ENCODE data around the gene ARFGEF2. TPM values are rescaled to one million over a fixed set of nuclear protein-coding genes. Genes with fewer than 3 reads are reported as not detected.
A peak's percentile ranks its signal among the peaks of the same experiment; 100 is the strongest.

ARFGEF2 gene
- total and polyA plus RNA-seq, 2 donors (not counting 3 experiments of a cell fraction or from before 2014, with no cell fraction given): 12.7 to 32.6 TPM

DNA sequence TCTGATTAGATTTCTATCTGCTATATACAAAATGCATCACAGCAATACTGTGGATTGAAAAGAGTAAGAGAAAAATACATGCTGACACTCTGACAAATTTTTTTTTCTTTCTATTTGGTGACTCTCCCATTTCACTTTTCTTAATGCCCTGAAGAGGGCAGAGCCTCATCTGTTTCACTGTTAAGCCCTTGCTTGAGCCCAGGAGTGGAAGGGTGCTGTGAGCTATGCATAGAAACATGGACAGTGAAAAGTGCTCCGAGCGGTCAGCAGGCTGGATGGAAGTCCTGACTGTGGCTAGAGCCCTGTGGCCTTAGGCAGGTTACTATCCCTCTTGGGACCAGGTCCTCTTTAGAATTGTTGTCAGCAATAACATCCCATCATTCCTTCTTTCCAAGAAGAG lies 107.2 kb downstream of the ARFGEF2 start:
- DNase-seq (ENCODE audit: low read depth, low spot score) (no peak), FAIRE-seq (peak; percentile 40)
- POLR2A ChIA-PET: interaction anchor here (0.7 to 1.0 kb wide), 2 partner anchors 9 to 18 kb away, joined by 3 to 4 read pairs; partner anchors contain the start of gene CSE1L
- H2AFZ ChIP-seq (ENCODE audit: low read depth, low read length): no peak overlapping the region
- no peaks in the 10 kb centered on the region for H3K79me2 ChIP-seq (ENCODE audit: control insufficient read depth, insufficient read depth, low read length)
- H3K4me1 ChIP-seq (ENCODE audit: control insufficient read depth, extremely low read depth, insufficient read depth, low read length): no peaks in the 10 kb centered on the region
- no peaks in the 10 kb centered on the region for H3K9me3 ChIP-seq (replicated peaks; ENCODE audit: control insufficient read depth, insufficient read depth, low read length)
- H3K9me1 ChIP-seq (replicated peaks; ENCODE audit: control insufficient read depth, extremely low read depth, insufficient read depth, low read length): no peaks in the 10 kb centered on the region
- no TSS peak for BruUV-seq (replicated peaks)
- CTCF ChIA-PET: interaction anchor here (0.6 to 1.8 kb wide), 7 partner anchors 8 to 371 kb away, joined by 3 to 6 read pairs (median 5); no protein-coding TSS in a partner anchor
- H3K4me3 ChIP-seq (replicated peaks in 1 of 3; ENCODE audit: insufficient read depth in 1 of 3, low read depth in 1 of 3, low read length in 3 of 3): no peak overlapping the region
- H3K4me2 ChIP-seq (ENCODE audit: insufficient read depth, low read length): no peak overlapping the region
- H3K27ac ChIP-seq (ENCODE audit: insufficient read depth, low read depth, low read length): no peak overlapping the region
- H3K36me3 ChIP-seq (ENCODE audit: control insufficient read depth in 2 of 2, extremely low read depth in 1 of 2, insufficient read depth in 2 of 2, low read length in 2 of 2): peaks cover 21 to 25% of the 10 kb centered on the region in 2 experiments
- no peak overlapping the region for H3K9ac ChIP-seq (replicated peaks; ENCODE audit: extremely low read depth, insufficient read depth, low read length)
- dilution Hi-C loops (cut with MboI; ENCODE audit: extremely low pct_ligation_motif_present, low sequenced_read_pairs): no loop called here
- intact Hi-C loops (cut with micrococcal nuclease): no loop called here
- no peaks in the 10 kb centered on the region for H3K27me3 ChIP-seq (ENCODE audit: control insufficient read depth in 2 of 2, insufficient read depth in 2 of 2, low read length in 2 of 2)
- H4K20me1 ChIP-seq (replicated peaks; ENCODE audit: control insufficient read depth, extremely low read depth, insufficient read depth, low read length): no peaks in the 10 kb centered on the region
- TF ChIP-seq GATA2 (IDR thresholded peaks at IDR 0.05; ENCODE audit: insufficient read depth, insufficient read length, low read depth, low read length): no peak
- TF ChIP-seq, protein P1, sequence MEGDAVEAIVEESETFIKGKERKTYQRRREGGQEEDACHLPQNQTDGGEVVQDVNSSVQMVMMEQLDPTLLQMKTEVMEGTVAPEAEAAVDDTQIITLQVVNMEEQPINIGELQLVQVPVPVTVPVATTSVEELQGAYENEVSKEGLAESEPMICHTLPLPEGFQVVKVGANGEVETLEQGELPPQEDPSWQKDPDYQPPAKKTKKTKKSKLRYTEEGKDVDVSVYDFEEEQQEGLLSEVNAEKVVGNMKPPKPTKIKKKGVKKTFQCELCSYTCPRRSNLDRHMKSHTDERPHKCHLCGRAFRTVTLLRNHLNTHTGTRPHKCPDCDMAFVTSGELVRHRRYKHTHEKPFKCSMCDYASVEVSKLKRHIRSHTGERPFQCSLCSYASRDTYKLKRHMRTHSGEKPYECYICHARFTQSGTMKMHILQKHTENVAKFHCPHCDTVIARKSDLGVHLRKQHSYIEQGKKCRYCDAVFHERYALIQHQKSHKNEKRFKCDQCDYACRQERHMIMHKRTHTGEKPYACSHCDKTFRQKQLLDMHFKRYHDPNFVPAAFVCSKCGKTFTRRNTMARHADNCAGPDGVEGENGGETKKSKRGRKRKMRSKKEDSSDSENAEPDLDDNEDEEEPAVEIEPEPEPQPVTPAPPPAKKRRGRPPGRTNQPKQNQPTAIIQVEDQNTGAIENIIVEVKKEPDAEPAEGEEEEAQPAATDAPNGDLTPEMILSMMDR (IDR thresholded peaks at IDR 0.05; ENCODE audit: extremely low read depth in 1 of 2, insufficient read depth in 1 of 2, low read depth in 1 of 2, low read length in 2 of 2): peak in 1 of 2 donors; percentile 38

DNA sequence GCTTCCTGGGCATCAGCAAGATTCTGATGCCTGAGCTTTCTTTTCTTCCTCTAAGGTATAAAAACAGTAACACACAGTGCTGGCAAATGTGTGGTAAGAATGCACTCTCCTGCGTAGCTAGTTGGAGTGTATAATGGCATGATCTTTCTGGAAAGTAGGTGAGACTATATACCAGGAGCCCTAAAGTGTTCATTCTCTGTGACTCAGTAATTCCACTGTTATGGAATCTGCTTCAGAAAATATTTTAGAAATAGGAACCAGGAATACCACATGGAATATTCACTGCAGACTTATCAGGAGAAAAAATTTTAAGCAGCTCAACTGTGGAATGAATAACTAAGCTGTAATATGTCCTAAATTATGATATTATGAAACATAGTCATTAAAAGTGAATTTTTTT lies 107.7 kb downstream of the ARFGEF2 start:
- H4K20me1 ChIP-seq (replicated peaks; ENCODE audit: control insufficient read depth, extremely low read depth, insufficient read depth, low read length): no peaks in the 10 kb centered on the region
- H3K27ac ChIP-seq (ENCODE audit: insufficient read depth, low read depth, low read length): no peak overlapping the region
- H3K9ac ChIP-seq (replicated peaks; ENCODE audit: extremely low read depth, insufficient read depth, low read length): no peak overlapping the region
- FAIRE-seq (no peak), DNase-seq (ENCODE audit: low read depth, low spot score) (no peak)
- dilution Hi-C loops (cut with MboI; ENCODE audit: extremely low pct_ligation_motif_present, low sequenced_read_pairs) (no loop called here), intact Hi-C loops (cut with micrococcal nuclease) (no loop called here)
- peaks cover 19 to 21% of the 10 kb centered on the region in 2 experiments for H3K36me3 ChIP-seq (ENCODE audit: control insufficient read depth in 2 of 2, extremely low read depth in 1 of 2, insufficient read depth in 2 of 2, low read length in 2 of 2)
- no TSS peak for BruUV-seq (replicated peaks)
- H3K9me3 ChIP-seq (replicated peaks; ENCODE audit: control insufficient read depth, insufficient read depth, low read length): no peaks in the 10 kb centered on the region
- no peaks in the 10 kb centered on the region for H3K27me3 ChIP-seq (ENCODE audit: control insufficient read depth in 2 of 2, insufficient read depth in 2 of 2, low read length in 2 of 2)
- no peak overlapping the region for H3K4me2 ChIP-seq (ENCODE audit: insufficient read depth, low read length)
- no peak overlapping the region for H2AFZ ChIP-seq (ENCODE audit: low read depth, low read length)
- no peak overlapping the region for H3K4me3 ChIP-seq (replicated peaks in 1 of 3; ENCODE audit: insufficient read depth in 1 of 3, low read depth in 1 of 3, low read length in 3 of 3)
- ChIA-PET CTCF (interaction anchor here (0.6 to 1.8 kb wide), 8 partner anchors 8 to 372 kb away, joined by 3 to 6 read pairs (median 4); no protein-coding TSS in a partner anchor), POLR2A (interaction anchor here (0.7 to 1.0 kb wide), 2 partner anchors 9 to 17 kb away, joined by 3 to 4 read pairs; partner anchors contain the start of gene CSE1L)
- no peaks in the 10 kb centered on the region for H3K79me2 ChIP-seq (ENCODE audit: control insufficient read depth, insufficient read depth, low read length)
- no peaks in the 10 kb centered on the region for H3K9me1 ChIP-seq (replicated peaks; ENCODE audit: control insufficient read depth, extremely low read depth, insufficient read depth, low read length)
- TF ChIP-seq FOS (IDR thresholded peaks at IDR 0.05; ENCODE audit: borderline replicate concordance, insufficient read depth, low read length) (no peak), GATA2 (IDR thresholded peaks at IDR 0.05; ENCODE audit: insufficient read depth, insufficient read length, low read depth, low read length) (no peak), MYC (IDR thresholded peaks at IDR 0.05; ENCODE audit: low read depth, low read length) (no peak), JUN (IDR thresholded peaks at IDR 0.05; ENCODE audit: borderline replicate concordance, insufficient read depth, insufficient read length, low read depth) (no peak), EZH2 (IDR thresholded peaks at IDR 0.05; ENCODE audit: borderline replicate concordance, low read depth, low read length, severe bottlenecking) (no peak), POLR2A (IDR thresholded peaks at IDR 0.05; ENCODE audit: low read depth, low read length) (no peak), POLR2AphosphoS5 (IDR thresholded peaks at IDR 0.05; ENCODE audit: insufficient read depth, low read depth, low read length) (no peak)
- TF ChIP-seq, protein P2, sequence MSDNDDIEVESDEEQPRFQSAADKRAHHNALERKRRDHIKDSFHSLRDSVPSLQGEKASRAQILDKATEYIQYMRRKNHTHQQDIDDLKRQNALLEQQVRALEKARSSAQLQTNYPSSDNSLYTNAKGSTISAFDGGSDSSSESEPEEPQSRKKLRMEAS (IDR thresholded peaks at IDR 0.05; ENCODE audit: insufficient read depth, insufficient read length): no peak
- TF ChIP-seq, protein P1 (IDR thresholded peaks at IDR 0.05; ENCODE audit: extremely low read depth in 1 of 2, insufficient read depth in 1 of 2, low read depth in 1 of 2, low read length in 2 of 2): no peak
- H3K4me1 ChIP-seq (ENCODE audit: control insufficient read depth, extremely low read depth, insufficient read depth, low read length): no peaks in the 10 kb centered on the region
